H54 (cell line): ENCODE results near the gene CSNK2A1.
"Not testable (repeated sequence)": the region's sequence is repeated elsewhere in the genome, so short reads cannot be mapped to it uniquely, and the experiment has no call there.

Experiments
- DNase-seq: peaks from one replicate; pipeline ENCODE4 v3.0.0; 2011; ENCODE audit warnings: low spot score, mixed read lengths; ENCODE audit not compliant: insufficient read length
- FAIRE-seq: peaks from 3 replicates; lab custom pipeline; 2011; peaks lifted over from hg19 to GRCh38; lab: Jason Lieb, UNC
- POLR2A ChIP-seq: IDR thresholded peaks from 2 replicates; pipeline ENCODE4 v1.6.1; 2011; ENCODE audit warnings: low read depth, mild to moderate bottlenecking, low read length

The CSNK2A1 gene

GRCh38 chr20:535958-536357 is 7.6 kb downstream of the CSNK2A1 start:
- DNase-seq (no peak), FAIRE-seq (no peak)
- TF ChIP-seq POLR2A = no peak

DNA sequence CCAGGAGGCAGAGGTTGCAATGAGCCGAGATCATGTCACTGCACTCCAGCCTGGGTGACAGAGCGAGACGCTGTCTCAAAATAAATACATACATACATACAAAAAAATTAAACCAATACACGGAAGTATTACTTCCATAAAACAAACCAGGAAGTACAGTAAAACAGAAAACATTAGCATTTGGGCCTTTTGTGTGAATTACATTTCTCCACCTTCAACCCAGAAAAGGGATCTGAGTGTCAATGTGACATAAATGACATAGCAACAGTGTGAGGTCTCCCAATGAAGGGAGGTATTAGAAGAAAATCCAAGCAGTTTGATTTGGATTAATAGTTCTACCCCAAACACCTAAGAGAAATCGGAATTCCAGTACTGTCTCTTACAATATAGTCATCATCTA is 10.1 kb downstream of the CSNK2A1 start:
- no peak for TF ChIP-seq POLR2A
- FAIRE-seq = no peak
- no peak for DNase-seq

GRCh38 chr20:532530-532929 is 11.1 kb downstream of the CSNK2A1 start:
- DNase-seq (no peak), FAIRE-seq (no peak)
- TF ChIP-seq POLR2A = no peak

GRCh38 chr20:531608-532007 is 12.0 kb downstream of the CSNK2A1 start:
- no peak for TF ChIP-seq POLR2A
- FAIRE-seq = no peak
- no peak for DNase-seq

DNA sequence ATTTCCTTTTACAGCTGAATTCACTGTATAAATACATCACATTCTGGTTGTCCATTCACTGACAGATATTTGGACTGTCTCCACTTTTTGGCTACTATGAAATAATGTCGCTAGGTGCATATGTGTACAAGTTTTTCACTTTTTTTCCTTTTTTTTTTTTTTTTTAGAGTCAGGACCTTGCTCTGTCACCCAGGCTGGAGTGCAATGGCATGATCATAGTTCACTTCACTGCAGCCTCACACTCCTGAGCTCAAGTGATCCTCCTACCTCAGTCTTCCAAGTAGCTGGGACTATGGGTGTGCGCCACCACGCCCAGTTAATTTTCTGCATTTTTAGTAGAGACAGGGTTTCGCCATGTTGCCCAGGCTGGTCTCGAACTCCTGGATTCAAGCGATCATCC is 13.3 kb downstream of the CSNK2A1 start:
- no peak for FAIRE-seq

DNA sequence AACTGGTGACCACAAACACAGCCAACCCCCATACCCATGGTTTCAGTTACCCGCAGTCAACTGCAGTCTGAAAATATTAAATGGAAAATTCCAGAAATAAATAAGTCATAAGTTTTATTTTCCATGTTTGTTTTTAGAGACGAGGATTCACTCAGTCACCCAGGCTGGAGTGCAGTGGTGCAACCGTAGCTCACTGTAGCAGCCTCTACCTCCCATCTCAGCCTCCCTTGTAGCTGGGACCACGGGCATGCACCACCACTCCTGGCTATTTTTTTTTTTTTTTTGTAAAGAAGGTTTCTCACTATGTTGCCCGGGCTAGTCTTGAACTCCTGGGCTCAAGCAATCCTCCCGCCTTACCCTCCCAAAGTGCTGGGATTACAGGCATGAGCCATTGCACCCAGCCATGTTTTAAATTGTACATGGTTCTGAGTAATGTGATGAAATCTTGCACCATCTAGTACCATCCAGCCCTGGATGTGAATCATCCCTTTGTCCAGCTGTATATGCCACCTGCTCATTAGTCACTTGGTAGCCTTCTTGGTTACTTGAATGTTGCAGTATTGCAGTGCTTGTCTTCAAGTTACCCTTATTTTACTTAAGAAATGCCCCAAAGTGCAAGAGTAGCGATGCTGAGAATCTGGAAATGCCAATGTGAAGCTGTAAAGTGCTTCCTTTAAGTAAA is 14.5 kb downstream of the CSNK2A1 start:
- no peak for TF ChIP-seq POLR2A
- DNase-seq = peak; percentile 22
- FAIRE-seq = peak; percentile 81

More for the DNA sequence above, 13.3 kb downstream of the CSNK2A1 start:
- DNase-seq = no peak
- no peak for TF ChIP-seq POLR2A

DNA sequence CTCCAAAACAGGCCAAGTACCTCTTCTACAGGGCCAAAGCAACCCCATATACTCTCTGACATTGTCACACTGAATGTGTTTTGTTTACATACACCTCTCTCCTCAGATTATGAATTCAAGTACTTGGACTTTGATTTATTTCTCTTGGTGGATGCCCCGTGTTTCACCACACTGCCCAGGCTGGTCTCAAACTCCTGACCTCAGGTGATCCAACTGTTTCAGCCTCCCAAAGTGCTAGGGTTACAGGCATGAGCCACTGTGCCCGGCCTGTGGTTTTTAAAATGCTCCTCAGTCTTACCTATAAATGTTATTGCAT is 16.1 kb downstream of the CSNK2A1 start:
- no peak for TF ChIP-seq POLR2A
- no peak for FAIRE-seq
- no peak for DNase-seq

- no peak for TF ChIP-seq POLR2A
- FAIRE-seq (no peak), DNase-seq (no peak)
These were observed 21.7 kb downstream of the CSNK2A1 start for GRCh38 chr20:521860-522259.

- DNase-seq = no peak
- TF ChIP-seq POLR2A = no peak
- no peak for FAIRE-seq
These were observed 23.6 kb downstream of the CSNK2A1 start for GRCh38 chr20:519999-520398.

GRCh38 chr20:517221-517620 is 26.4 kb downstream of the CSNK2A1 start:
- TF ChIP-seq POLR2A = no peak
- FAIRE-seq (peak; percentile 41), DNase-seq (no peak)

DNA sequence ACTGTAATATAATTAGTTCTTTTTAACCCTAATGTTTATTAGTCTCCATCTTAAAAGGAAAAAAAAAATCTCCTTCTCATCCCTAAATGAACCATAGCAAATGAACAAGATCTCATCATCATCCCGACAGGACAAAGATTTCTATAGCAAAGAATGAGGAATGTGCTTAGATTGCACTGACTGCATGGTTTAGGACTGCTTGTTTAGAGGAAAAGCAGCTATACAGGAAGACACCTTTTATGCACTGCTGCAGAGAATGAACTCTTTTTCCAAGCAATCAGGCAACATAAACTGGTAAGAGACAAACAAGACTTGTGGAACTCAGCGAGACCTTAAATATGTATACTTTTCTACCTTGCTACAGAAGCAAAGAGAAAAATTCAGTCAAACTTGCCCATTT is 26.8 kb downstream of the CSNK2A1 start:
- no peak for TF ChIP-seq POLR2A
- no peak for DNase-seq
- FAIRE-seq = no peak

- no peak for FAIRE-seq
- DNase-seq = no peak
- TF ChIP-seq POLR2A = no peak
These were observed 27.9 kb downstream of the CSNK2A1 start for GRCh38 chr20:515696-516095.

- no peak for FAIRE-seq
- TF ChIP-seq POLR2A = no peak
- no peak for DNase-seq
These were observed 30.2 kb downstream of the CSNK2A1 start for GRCh38 chr20:513429-513828.

GRCh38 chr20:510328-511057 is 33.1 kb downstream of the CSNK2A1 start:
- not testable (repeated sequence) for FAIRE-seq, DNase-seq

DNA sequence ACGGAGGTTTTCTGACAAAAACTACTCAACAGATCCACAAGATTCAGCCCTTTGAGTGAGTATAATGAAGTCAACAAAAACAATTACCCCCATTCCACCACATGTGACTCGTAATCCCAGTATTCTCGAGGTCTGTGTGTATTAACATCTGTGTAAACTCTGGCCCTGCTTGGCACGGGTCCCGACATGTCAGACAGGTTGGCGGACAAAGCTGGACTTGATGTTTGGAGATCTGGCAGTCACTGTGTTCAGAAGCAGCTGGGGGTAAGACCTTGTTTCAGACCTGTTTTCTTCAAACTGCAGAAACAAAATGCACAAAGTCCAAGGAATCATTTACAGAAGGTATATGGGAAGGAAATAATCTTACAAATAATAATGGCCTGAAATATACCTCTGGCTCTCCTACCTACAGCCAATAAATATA is 35.2 kb downstream of the CSNK2A1 start:
- peak; percentile 87 for FAIRE-seq

More for the DNA sequence above, 35.2 kb downstream of the CSNK2A1 start:
- DNase-seq = not testable (repeated sequence)
